Spleen (tissue), 7 donors: Measurements from ENCODE around the gene RIOX2.

ENCODE experiments used
- CTCF ChIP-seq, 11 experiments: fragments of 200-600 bp in 7 of 11; fragments of 450-650 bp in 4 of 11; sonication (generic) in 4 of 11; IDR thresholded peaks in 8 of 11; conservative IDR thresholded peaks in 3 of 11; 1 replicate in 7 of 11; 2 replicates in 4 of 11; pipeline versions ENCODE4 v1.4.0 to v1.8.0; 2016 to 2021; ENCODE audit warnings: antibody characterized with exemption in 11 of 11, inconsistent platforms in 4 of 11, mild to moderate bottlenecking in 1 of 11
- POLR2A ChIP-seq, 3 donors: fragments of 450-650 bp; IDR thresholded peaks; one replicate each; pipeline ENCODE4 v1.5.1; 2017; ENCODE audit warnings: antibody characterized with exemption in 3 of 3, mild to moderate bottlenecking in 1 of 3
- POLR2AphosphoS5 ChIP-seq, 3 donors: sonication (generic); formaldehyde crosslinking; IDR thresholded peaks; one replicate each; pipeline ENCODE4 v1.5.1; 2017; ENCODE audit warnings: antibody characterized with exemption in 3 of 3
- donor health status: DM: no; HTN: no; CAD: no; lungs with moderate emphysema.
- donor health status: DM: no; HTN: no; CAD: no.
- donor health status: DM: no; HTN: no; CAD: no.

GRCh38 chr3:97940034-97940433 lies 32.2 kb downstream of the RIOX2 start:
- TF ChIP-seq CTCF (IDR thresholded peaks at IDR 0.05 in 8 of 11, conservative IDR thresholded peaks at IDR 0.05 in 3 of 11) (no peak), POLR2AphosphoS5 (IDR thresholded peaks at IDR 0.05) (no peak), POLR2A (IDR thresholded peaks at IDR 0.05) (no peak)
